ENCODE measurements around the gene SARNP. TPM values are rescaled to one million over a fixed set of nuclear protein-coding genes. Genes with fewer than 3 reads are reported as not detected.

SARNP gene
- total and polyA plus RNA-seq, 9 of the 15 experiments (the other 6 are each of a cell fraction or from before 2014, with no cell fraction given): 70.1 to 400 (median 198) TPM

- peak overlapping the region; percentile 67 to 98 for H3K9ac ChIP-seq (ENCODE audit: insufficient read depth in 1 of 2, low read depth in 2 of 2, low read length in 2 of 2)
- peak overlapping the region; percentile 96 for H3K4me2 ChIP-seq (ENCODE audit: insufficient read depth, low read length)
- peak overlapping the region; percentile 64 for H3K27ac ChIP-seq (ENCODE audit: extremely low read depth, low read depth, low read length)
- peaks cover 33 to 39% of the 10 kb centered on the region in 2 experiments for H3K4me1 ChIP-seq (replicated peaks in 1 of 2; ENCODE audit: control insufficient read depth in 2 of 2, insufficient read depth in 2 of 2, low read length in 2 of 2)
- under 1% methylated on average over 39 of the region's 73 CpGs for WGBS (ENCODE audit: insufficient coverage, low coverage, missing lambda C conversion rate)
- ATAC-seq (peak; percentile 64), FAIRE-seq (peak; percentile 55), DNase-seq (ENCODE audit: extremely low read depth in 1 of 4, low spot score in 3 of 4) (peak in 2 of 4 experiments; percentile 42 to 76)
- no peaks in the 10 kb centered on the region for H4K20me1 ChIP-seq (replicated peaks; ENCODE audit: control insufficient read depth, insufficient read depth, low read length)
- peaks cover 38% of the 10 kb centered on the region for H3K79me2 ChIP-seq (ENCODE audit: control insufficient read depth, insufficient read depth, low read length)
- H3K27me3 ChIP-seq (ENCODE audit: control insufficient read depth in 2 of 2, insufficient read depth in 2 of 2, low read length in 2 of 2): no peaks in the 10 kb centered on the region
- BruUV-seq (replicated peaks): TSS peak; percentile 43
- H3K36me3 ChIP-seq (ENCODE audit: control insufficient read depth, insufficient read depth, low read length): peaks cover 26% of the 10 kb centered on the region; the same call in 2 of the 3 replicates
- no peaks in the 10 kb centered on the region for H3K9me1 ChIP-seq (ENCODE audit: control insufficient read depth, insufficient read depth, low read length)
- peak overlapping the region; percentile 86 for H3K4me3 ChIP-seq
- H2AFZ ChIP-seq (ENCODE audit: low read depth, low read length): peak overlapping the region; percentile 84
- POLR2A ChIA-PET: interaction anchor here (0.6 to 4.5 kb wide), 7 partner anchors 11 to 461 kb away, joined by 3 to 44 read pairs (median 3); partner anchors contain the start of gene CD63
- H3K9me3 ChIP-seq (replicated peaks; ENCODE audit: control insufficient read depth, insufficient read depth, low read depth, low read length): no peaks in the 10 kb centered on the region; the same call in 1 of the 2 replicates
- intact Hi-C loops (cut with micrococcal nuclease) (loop anchor here (1.0 to 2.0 kb wide), 2 partner anchors 54 to 183 kb away; partner anchors contain the start of gene PYM1), in situ Hi-C loops (cut with MboI) (no loop called here)
- CTCF ChIA-PET (ENCODE audit: low intra/inter-chr PET ratio): interaction anchor here (0.6 to 1.1 kb wide), 2 partner anchors 446 to 727 kb away, joined by 3 to 4 read pairs; no protein-coding TSS in a partner anchor
- TF ChIP-seq ZBTB11 (CRISPR knock-in tag; IDR thresholded peaks at IDR 0.05): peak in 1 of 3 experiments; percentile 58; a peak in 1 of 6 replicates
- TF ChIP-seq ZNF511 (CRISPR knock-in tag; IDR thresholded peaks at IDR 0.05): 0 out of 2 replicates have a peak, but pooled peaks have one; percentile 17
- TF ChIP-seq ZBTB1 (CRISPR knock-in tag; IDR thresholded peaks at IDR 0.05; ENCODE audit: borderline replicate concordance, low read depth): no peak
- TF ChIP-seq, protein P1, sequence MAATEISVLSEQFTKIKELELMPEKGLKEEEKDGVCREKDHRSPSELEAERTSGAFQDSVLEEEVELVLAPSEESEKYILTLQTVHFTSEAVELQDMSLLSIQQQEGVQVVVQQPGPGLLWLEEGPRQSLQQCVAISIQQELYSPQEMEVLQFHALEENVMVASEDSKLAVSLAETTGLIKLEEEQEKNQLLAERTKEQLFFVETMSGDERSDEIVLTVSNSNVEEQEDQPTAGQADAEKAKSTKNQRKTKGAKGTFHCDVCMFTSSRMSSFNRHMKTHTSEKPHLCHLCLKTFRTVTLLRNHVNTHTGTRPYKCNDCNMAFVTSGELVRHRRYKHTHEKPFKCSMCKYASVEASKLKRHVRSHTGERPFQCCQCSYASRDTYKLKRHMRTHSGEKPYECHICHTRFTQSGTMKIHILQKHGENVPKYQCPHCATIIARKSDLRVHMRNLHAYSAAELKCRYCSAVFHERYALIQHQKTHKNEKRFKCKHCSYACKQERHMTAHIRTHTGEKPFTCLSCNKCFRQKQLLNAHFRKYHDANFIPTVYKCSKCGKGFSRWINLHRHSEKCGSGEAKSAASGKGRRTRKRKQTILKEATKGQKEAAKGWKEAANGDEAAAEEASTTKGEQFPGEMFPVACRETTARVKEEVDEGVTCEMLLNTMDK (IDR thresholded peaks at IDR 0.05; ENCODE audit: borderline replicate concordance, insufficient read depth, low read depth, low read length, poor library complexity, severe bottlenecking): peak; percentile 25
- peak; percentile 13; the same call in 1 of the 2 replicates for TF ChIP-seq ERF (CRISPR knock-in tag; IDR thresholded peaks at IDR 0.05)
- TF ChIP-seq ZNF121 (CRISPR knock-in tag; conservative IDR thresholded peaks at IDR 0.05): no peak
- TF ChIP-seq TOE1 (IDR thresholded peaks at IDR 0.05; ENCODE audit: borderline replicate concordance): peak; percentile 21; the same call in 1 of the 2 replicates
- no peak for TF ChIP-seq TOE1 (CRISPR knock-in tag; IDR thresholded peaks at IDR 0.05; ENCODE audit: borderline replicate concordance, low read depth)
- TF ChIP-seq RBFOX2 (IDR thresholded peaks at IDR 0.05; ENCODE audit: low read depth, low read length): peak; percentile 71
- TF ChIP-seq JUND (IDR thresholded peaks at IDR 0.05; ENCODE audit: borderline replicate concordance, low read depth, low read length): no peak
- no peak for TF ChIP-seq JUND (tag; IDR thresholded peaks at IDR 0.05; ENCODE audit: borderline replicate concordance, low read depth, low read length)
- no peak for TF ChIP-seq RFX5 (IDR thresholded peaks at IDR 0.05; ENCODE audit: low read depth, low read length)
Measured at GRCh38 chr12:55743406-55744339, 73.9 kb downstream of the SARNP start.

All from K562 (cell line).